ENCODE results near the gene FST.

- TF ChIP-seq CTCF (IDR thresholded peaks at IDR 0.05) (no peak), ZFX (IDR thresholded peaks at IDR 0.05; ENCODE audit: borderline replicate concordance) (no peak)
Observed at GRCh38 chr5:53448851-53449250, 31.6 kb upstream of the FST start.

All from 22Rv1 (cell line).